WTC11 (cell line): ENCODE results near the gene TTC33. TPM values are rescaled to one million over a fixed set of nuclear protein-coding genes. Genes with fewer than 3 reads are reported as not detected.

Experiments
- ATAC-seq: fragments of 200-7000 bp; cut with Tn5 transposase; 2 replicates; pipeline ENCODE4 v1.10.0; 2021; ENCODE audit warnings: mild to moderate bottlenecking, moderate library complexity
- CTCF ChIA-PET: fragments of 300-600 bp; sonication (Branson Sonifier 250); formaldehyde crosslinking; loops from one replicate; lab custom pipeline; 2021; ENCODE audit warnings: antibody characterized with exemption; lab: Charles Lee
- POLR2A ChIA-PET: fragments of 350-600 bp; sonication (Branson Sonifier 250); formaldehyde crosslinking; loops from one replicate; lab custom pipeline; 2021; ENCODE audit warnings: antibody characterized with exemption; lab: Charles Lee
- DNase-seq: peaks from one replicate; pipeline ENCODE4 v3.0.0; 2021; ENCODE audit warnings: low spot score
- H3K27ac Mint-ChIP-seq: 2 replicates; pipeline ENCODE4 v1.8.0; 2021; ENCODE audit warnings: mixed read lengths
- H3K27me3 Mint-ChIP-seq: 2 replicates; pipeline ENCODE4 v1.8.0; 2021; ENCODE audit warnings: low read depth, mild to moderate bottlenecking, moderate library complexity, mixed read lengths
- H3K36me3 Mint-ChIP-seq: 2 replicates; pipeline ENCODE4 v1.8.0; 2021; ENCODE audit warnings: mixed read lengths
- H3K4me1 Mint-ChIP-seq: 2 replicates; pipeline ENCODE4 v1.8.0; 2022; ENCODE audit warnings: mixed read lengths
- H3K4me3 Mint-ChIP-seq: 2 replicates; pipeline ENCODE4 v1.8.0; 2021; ENCODE audit warnings: mild to moderate bottlenecking, moderate library complexity, mixed read lengths
- H3K9me3 Mint-ChIP-seq: 2 replicates; pipeline ENCODE4 v1.8.0; 2021; ENCODE audit warnings: mixed read lengths
- FOXJ3 ChIP-seq: sonication (generic); formaldehyde crosslinking; IDR thresholded peaks from 2 replicates; pipeline ENCODE4 v1.9.0; 2021; ENCODE audit warnings: missing genetic modification reagents, mild to moderate bottlenecking, borderline replicate concordance
- FOXK1 ChIP-seq: sonication (generic); formaldehyde crosslinking; IDR thresholded peaks from 2 replicates; pipeline ENCODE4 v1.8.0; 2022; ENCODE audit warnings: mild to moderate bottlenecking, moderate library complexity, missing genetic modification reagents
- FOXP1 ChIP-seq: sonication (generic); formaldehyde crosslinking; IDR thresholded peaks from 2 replicates; pipeline ENCODE4 v1.8.0; 2022; ENCODE audit warnings: missing genetic modification reagents, mild to moderate bottlenecking, moderate library complexity, borderline replicate concordance
- NR2C2 ChIP-seq: sonication (generic); formaldehyde crosslinking; IDR thresholded peaks from 2 replicates; pipeline ENCODE4 v1.8.0; 2022; ENCODE audit warnings: mild to moderate bottlenecking, missing genetic modification reagents
- SOX15 ChIP-seq: fragments of 250-450 bp; sonication (Bioruptor Pico); IDR thresholded peaks from 2 replicates; pipeline ENCODE4 v1.9.0; 2021; ENCODE audit warnings: mild to moderate bottlenecking
- TEAD4 ChIP-seq: sonication (generic); formaldehyde crosslinking; IDR thresholded peaks from 2 replicates; pipeline ENCODE4 v1.8.0; 2022; ENCODE audit warnings: mild to moderate bottlenecking, missing genetic modification reagents
- ZNF232 ChIP-seq: sonication (generic); formaldehyde crosslinking; IDR thresholded peaks from 2 replicates; pipeline ENCODE4 v1.8.0; 2022; ENCODE audit warnings: mild to moderate bottlenecking, missing genetic modification reagents
- ZNF317 ChIP-seq: sonication (generic); formaldehyde crosslinking; IDR thresholded peaks from 2 replicates; pipeline ENCODE4 v1.8.1; 2023; ENCODE audit warnings: low read depth, mild to moderate bottlenecking, moderate library complexity, missing genetic modification reagents, borderline replicate concordance
- total RNA-seq: library from RNA; stranded (reverse); gene quantifications from 3 replicates; pipeline ENCODE4 v1.2.3, GENCODE V29; 2021
- TF ChIP-seq, protein P1 (sequence below): fragments of 250-450 bp; sonication (Bioruptor Pico); IDR thresholded peaks from 2 replicates; pipeline ENCODE4 v1.9.0; 2021; ENCODE audit warnings: moderate library complexity, mild to moderate bottlenecking, inconsistent platforms, borderline replicate concordance
- TF ChIP-seq, protein P2 (sequence below): sonication (generic); formaldehyde crosslinking; IDR thresholded peaks from 2 replicates; pipeline ENCODE4 v1.8.1; 2023; ENCODE audit warnings: mild to moderate bottlenecking, missing genetic modification reagents, moderate library complexity
- TF ChIP-seq, protein P3 (sequence below): sonication (generic); formaldehyde crosslinking; IDR thresholded peaks from 2 replicates; pipeline ENCODE4 v1.8.1; 2022; ENCODE audit warnings: mild to moderate bottlenecking, missing genetic modification reagents, moderate library complexity, borderline replicate concordance
- TF ChIP-seq, protein P4 (sequence below): fragments of 250-450 bp; sonication (Bioruptor Pico); IDR thresholded peaks from 2 replicates; pipeline ENCODE4 v1.9.0; 2021; ENCODE audit warnings: mild to moderate bottlenecking
- TF ChIP-seq, protein P5 (sequence below): sonication (generic); formaldehyde crosslinking; IDR thresholded peaks from 2 replicates; pipeline ENCODE4 v1.8.0; 2023; ENCODE audit warnings: mild to moderate bottlenecking, missing genetic modification reagents
- TF ChIP-seq, protein P6 (sequence below): sonication (generic); formaldehyde crosslinking; conservative IDR thresholded peaks from 2 replicates; pipeline ENCODE4 v1.8.1; 2023; ENCODE audit warnings: mild to moderate bottlenecking, low read depth, missing genetic modification reagents, moderate library complexity
- TF ChIP-seq, protein P7 (sequence below): fragments of 250-450 bp; sonication (Bioruptor Pico); IDR thresholded peaks from 2 replicates; pipeline ENCODE4 v1.8.0; 2021; ENCODE audit warnings: mild to moderate bottlenecking
- TF ChIP-seq, protein P8 (sequence below): sonication (generic); formaldehyde crosslinking; IDR thresholded peaks from 2 replicates; pipeline ENCODE4 v1.8.1; 2023; ENCODE audit warnings: mild to moderate bottlenecking, missing genetic modification reagents
- TF ChIP-seq, protein P9 (sequence below): sonication (generic); formaldehyde crosslinking; conservative IDR thresholded peaks from 2 replicates; pipeline ENCODE4 v1.8.1; 2022; ENCODE audit warnings: mild to moderate bottlenecking, missing genetic modification reagents

The TTC33 gene
- total RNA-seq, 1 experiment from 2014 or later = 9.2 TPM

DNA sequence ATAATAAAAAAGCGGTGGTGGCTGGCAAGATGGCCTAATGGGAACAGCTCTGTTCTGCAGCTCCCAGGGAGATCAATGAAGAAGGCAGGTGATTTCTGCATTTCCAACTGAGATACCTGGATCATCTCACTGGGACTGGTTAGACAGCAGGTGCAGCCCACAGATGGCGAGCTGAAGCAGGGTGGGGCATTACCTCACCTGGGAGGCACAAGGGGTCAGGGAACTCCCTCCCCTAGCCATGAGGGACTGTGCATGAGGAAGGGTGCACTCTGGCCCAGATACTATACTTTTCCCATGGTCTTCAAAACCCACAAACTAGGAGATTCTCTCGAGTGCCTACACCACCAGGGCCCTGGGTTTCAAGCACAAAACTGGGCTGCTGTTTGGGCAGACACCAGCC, 121.6 kb downstream of the TTC33 start (continued):
- TF ChIP-seq, protein P1, sequence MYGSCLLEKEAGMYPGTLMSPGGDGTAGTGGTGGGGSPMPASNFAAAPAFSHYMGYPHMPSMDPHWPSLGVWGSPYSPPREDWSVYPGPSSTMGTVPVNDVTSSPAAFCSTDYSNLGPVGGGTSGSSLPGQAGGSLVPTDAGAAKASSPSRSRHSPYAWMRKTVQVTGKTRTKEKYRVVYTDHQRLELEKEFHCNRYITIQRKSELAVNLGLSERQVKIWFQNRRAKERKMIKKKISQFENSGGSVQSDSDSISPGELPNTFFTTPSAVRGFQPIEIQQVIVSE = no peak
- TF ChIP-seq, protein P2, sequence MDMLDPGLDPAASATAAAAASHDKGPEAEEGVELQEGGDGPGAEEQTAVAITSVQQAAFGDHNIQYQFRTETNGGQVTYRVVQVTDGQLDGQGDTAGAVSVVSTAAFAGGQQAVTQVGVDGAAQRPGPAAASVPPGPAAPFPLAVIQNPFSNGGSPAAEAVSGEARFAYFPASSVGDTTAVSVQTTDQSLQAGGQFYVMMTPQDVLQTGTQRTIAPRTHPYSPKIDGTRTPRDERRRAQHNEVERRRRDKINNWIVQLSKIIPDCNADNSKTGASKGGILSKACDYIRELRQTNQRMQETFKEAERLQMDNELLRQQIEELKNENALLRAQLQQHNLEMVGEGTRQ = no peak
- no peak for TF ChIP-seq FOXP1
- TF ChIP-seq, protein P3, sequence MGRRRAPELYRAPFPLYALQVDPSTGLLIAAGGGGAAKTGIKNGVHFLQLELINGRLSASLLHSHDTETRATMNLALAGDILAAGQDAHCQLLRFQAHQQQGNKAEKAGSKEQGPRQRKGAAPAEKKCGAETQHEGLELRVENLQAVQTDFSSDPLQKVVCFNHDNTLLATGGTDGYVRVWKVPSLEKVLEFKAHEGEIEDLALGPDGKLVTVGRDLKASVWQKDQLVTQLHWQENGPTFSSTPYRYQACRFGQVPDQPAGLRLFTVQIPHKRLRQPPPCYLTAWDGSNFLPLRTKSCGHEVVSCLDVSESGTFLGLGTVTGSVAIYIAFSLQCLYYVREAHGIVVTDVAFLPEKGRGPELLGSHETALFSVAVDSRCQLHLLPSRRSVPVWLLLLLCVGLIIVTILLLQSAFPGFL (CRISPR knock-in tag) = no peak
- no peak for TF ChIP-seq ZNF317
- TF ChIP-seq, protein P4, sequence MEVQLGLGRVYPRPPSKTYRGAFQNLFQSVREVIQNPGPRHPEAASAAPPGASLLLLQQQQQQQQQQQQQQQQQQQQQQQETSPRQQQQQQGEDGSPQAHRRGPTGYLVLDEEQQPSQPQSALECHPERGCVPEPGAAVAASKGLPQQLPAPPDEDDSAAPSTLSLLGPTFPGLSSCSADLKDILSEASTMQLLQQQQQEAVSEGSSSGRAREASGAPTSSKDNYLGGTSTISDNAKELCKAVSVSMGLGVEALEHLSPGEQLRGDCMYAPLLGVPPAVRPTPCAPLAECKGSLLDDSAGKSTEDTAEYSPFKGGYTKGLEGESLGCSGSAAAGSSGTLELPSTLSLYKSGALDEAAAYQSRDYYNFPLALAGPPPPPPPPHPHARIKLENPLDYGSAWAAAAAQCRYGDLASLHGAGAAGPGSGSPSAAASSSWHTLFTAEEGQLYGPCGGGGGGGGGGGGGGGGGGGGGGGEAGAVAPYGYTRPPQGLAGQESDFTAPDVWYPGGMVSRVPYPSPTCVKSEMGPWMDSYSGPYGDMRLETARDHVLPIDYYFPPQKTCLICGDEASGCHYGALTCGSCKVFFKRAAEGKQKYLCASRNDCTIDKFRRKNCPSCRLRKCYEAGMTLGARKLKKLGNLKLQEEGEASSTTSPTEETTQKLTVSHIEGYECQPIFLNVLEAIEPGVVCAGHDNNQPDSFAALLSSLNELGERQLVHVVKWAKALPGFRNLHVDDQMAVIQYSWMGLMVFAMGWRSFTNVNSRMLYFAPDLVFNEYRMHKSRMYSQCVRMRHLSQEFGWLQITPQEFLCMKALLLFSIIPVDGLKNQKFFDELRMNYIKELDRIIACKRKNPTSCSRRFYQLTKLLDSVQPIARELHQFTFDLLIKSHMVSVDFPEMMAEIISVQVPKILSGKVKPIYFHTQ (CRISPR knock-in tag) = no peak

DNA sequence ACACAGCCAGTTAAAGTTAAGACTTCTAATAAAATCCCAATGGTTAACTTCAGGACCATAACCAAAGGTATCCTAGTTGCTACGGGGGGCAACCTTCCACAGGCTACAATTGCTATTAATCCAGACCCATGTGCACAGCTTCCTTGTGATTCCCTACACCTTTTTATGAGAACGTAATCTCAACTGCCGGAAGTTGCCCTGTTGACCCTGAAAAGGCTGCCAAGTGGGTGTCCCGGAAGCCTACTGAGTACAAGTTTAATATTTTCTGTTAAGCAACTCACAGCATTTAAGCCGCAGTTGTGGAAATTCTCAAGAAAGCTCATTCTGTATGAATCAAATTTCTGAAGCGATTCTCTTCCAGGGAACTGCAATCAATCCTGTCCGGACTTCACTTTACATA, 124.5 kb downstream of the TTC33 start:
- ChIA-PET POLR2A (no interaction called here), CTCF (no interaction called here)
- H3K4me1 Mint-ChIP-seq = peaks cover 3% of the 10 kb centered on the region; the same call in 1 of the 2 replicates
- no peak overlapping the region for H3K27ac Mint-ChIP-seq
- peaks cover 12% of the 10 kb centered on the region for H3K9me3 Mint-ChIP-seq
- H3K4me3 Mint-ChIP-seq = no peak overlapping the region
- no peaks in the 10 kb centered on the region for H3K27me3 Mint-ChIP-seq
- ATAC-seq (no peak), DNase-seq (no peak)
- no peaks in the 10 kb centered on the region for H3K36me3 Mint-ChIP-seq
- TF ChIP-seq TEAD4 (CRISPR knock-in tag) (no peak), SOX15 (no peak), ZNF232 (CRISPR knock-in tag) (no peak), ZNF317 (no peak), FOXK1 (CRISPR knock-in tag) (no peak), NR2C2 (no peak), FOXJ3 (CRISPR knock-in tag) (no peak)
- TF ChIP-seq, protein P5, sequence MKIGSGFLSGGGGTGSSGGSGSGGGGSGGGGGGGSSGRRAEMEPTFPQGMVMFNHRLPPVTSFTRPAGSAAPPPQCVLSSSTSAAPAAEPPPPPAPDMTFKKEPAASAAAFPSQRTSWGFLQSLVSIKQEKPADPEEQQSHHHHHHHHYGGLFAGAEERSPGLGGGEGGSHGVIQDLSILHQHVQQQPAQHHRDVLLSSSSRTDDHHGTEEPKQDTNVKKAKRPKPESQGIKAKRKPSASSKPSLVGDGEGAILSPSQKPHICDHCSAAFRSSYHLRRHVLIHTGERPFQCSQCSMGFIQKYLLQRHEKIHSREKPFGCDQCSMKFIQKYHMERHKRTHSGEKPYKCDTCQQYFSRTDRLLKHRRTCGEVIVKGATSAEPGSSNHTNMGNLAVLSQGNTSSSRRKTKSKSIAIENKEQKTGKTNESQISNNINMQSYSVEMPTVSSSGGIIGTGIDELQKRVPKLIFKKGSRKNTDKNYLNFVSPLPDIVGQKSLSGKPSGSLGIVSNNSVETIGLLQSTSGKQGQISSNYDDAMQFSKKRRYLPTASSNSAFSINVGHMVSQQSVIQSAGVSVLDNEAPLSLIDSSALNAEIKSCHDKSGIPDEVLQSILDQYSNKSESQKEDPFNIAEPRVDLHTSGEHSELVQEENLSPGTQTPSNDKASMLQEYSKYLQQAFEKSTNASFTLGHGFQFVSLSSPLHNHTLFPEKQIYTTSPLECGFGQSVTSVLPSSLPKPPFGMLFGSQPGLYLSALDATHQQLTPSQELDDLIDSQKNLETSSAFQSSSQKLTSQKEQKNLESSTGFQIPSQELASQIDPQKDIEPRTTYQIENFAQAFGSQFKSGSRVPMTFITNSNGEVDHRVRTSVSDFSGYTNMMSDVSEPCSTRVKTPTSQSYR = no peak
- TF ChIP-seq, protein P6, sequence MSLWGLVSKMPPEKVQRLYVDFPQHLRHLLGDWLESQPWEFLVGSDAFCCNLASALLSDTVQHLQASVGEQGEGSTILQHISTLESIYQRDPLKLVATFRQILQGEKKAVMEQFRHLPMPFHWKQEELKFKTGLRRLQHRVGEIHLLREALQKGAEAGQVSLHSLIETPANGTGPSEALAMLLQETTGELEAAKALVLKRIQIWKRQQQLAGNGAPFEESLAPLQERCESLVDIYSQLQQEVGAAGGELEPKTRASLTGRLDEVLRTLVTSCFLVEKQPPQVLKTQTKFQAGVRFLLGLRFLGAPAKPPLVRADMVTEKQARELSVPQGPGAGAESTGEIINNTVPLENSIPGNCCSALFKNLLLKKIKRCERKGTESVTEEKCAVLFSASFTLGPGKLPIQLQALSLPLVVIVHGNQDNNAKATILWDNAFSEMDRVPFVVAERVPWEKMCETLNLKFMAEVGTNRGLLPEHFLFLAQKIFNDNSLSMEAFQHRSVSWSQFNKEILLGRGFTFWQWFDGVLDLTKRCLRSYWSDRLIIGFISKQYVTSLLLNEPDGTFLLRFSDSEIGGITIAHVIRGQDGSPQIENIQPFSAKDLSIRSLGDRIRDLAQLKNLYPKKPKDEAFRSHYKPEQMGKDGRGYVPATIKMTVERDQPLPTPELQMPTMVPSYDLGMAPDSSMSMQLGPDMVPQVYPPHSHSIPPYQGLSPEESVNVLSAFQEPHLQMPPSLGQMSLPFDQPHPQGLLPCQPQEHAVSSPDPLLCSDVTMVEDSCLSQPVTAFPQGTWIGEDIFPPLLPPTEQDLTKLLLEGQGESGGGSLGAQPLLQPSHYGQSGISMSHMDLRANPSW (CRISPR knock-in tag) = no peak
- TF ChIP-seq, protein P7, sequence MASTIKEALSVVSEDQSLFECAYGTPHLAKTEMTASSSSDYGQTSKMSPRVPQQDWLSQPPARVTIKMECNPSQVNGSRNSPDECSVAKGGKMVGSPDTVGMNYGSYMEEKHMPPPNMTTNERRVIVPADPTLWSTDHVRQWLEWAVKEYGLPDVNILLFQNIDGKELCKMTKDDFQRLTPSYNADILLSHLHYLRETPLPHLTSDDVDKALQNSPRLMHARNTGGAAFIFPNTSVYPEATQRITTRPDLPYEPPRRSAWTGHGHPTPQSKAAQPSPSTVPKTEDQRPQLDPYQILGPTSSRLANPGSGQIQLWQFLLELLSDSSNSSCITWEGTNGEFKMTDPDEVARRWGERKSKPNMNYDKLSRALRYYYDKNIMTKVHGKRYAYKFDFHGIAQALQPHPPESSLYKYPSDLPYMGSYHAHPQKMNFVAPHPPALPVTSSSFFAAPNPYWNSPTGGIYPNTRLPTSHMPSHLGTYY (CRISPR knock-in tag) = no peak
- TF ChIP-seq, protein P8, sequence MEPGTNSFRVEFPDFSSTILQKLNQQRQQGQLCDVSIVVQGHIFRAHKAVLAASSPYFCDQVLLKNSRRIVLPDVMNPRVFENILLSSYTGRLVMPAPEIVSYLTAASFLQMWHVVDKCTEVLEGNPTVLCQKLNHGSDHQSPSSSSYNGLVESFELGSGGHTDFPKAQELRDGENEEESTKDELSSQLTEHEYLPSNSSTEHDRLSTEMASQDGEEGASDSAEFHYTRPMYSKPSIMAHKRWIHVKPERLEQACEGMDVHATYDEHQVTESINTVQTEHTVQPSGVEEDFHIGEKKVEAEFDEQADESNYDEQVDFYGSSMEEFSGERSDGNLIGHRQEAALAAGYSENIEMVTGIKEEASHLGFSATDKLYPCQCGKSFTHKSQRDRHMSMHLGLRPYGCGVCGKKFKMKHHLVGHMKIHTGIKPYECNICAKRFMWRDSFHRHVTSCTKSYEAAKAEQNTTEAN (CRISPR knock-in tag) = no peak
- TF ChIP-seq, protein P9, sequence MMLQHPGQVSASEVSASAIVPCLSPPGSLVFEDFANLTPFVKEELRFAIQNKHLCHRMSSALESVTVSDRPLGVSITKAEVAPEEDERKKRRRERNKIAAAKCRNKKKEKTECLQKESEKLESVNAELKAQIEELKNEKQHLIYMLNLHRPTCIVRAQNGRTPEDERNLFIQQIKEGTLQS (CRISPR knock-in tag) = no peak
